Colonic mucosa (tissue), 4 donors: ENCODE measurements around the gene MADD. TPM values are rescaled to one million over a fixed set of nuclear protein-coding genes. Genes with fewer than 3 reads are reported as not detected.

Source experiments
- DNase-seq: peaks from one replicate; pipeline ENCODE4 v3.0.0-alpha.2; 2020
- H3K27ac ChIP-seq: fragments of 200-600 bp; one replicate; pipeline ENCODE4 v1.8.0; 2021
- H3K27me3 ChIP-seq: fragments of 200-600 bp; one replicate; pipeline ENCODE4 v1.8.0; 2021
- H3K36me3 ChIP-seq: fragments of 200-600 bp; one replicate; pipeline ENCODE4 v1.8.0; 2021
- H3K4me1 ChIP-seq: fragments of 200-600 bp; one replicate; pipeline ENCODE4 v1.8.0; 2021; ENCODE audit warnings: mild to moderate bottlenecking
- H3K4me3 ChIP-seq: fragments of 200-600 bp; one replicate; pipeline ENCODE4 v1.8.0; 2021
- H3K9ac ChIP-seq, 2 donors: one replicate each; pipeline ENCODE4 v1.7.0; 2013; ENCODE audit warnings: control low read depth in 2 of 2, low read depth in 2 of 2, low read length in 2 of 2
- H3K9me3 ChIP-seq: fragments of 200-600 bp; one replicate; pipeline ENCODE4 v1.8.0; 2021
- CTCF ChIP-seq: fragments of 200-600 bp; IDR thresholded peaks from one replicate; pipeline ENCODE4 v1.8.0; 2022; ENCODE audit warnings: antibody characterized with exemption, mild to moderate bottlenecking
- intact Hi-C: fragments of 100-400 bp; cut with DNase I; formaldehyde crosslinking; loops from one replicate; pipeline ENCODE4 v1.14.1; 2022
- total RNA-seq, 2 donors: library from RNA; stranded (reverse); fragmentation: NEBNext Ultra II Directional in 1 of 2; extraction: Animal tissue kit (Norgen Biotek cat#: 25700) in 1 of 2; gene quantifications; one replicate each; pipeline ENCODE4 v1.2.1, GENCODE V29; 2021
- donor health status: healthy.
- donor health status: DM: no; HTN: no; CAD: no.
- donor health status: DM: no; HTN: no; CAD: no.

The MADD gene
- total RNA-seq, 2 donors from 2014 or later: 35.5 to 45.9 TPM

- intact Hi-C loops: no loop called here
- no peaks in the 10 kb centered on the region for H3K27me3 ChIP-seq
- DNase-seq: no peak
- H3K27ac ChIP-seq: no peak overlapping the region
- no peak overlapping the region for H3K9ac ChIP-seq
- H3K36me3 ChIP-seq: no peaks in the 10 kb centered on the region
- no peak overlapping the region for H3K4me3 ChIP-seq
- H3K4me1 ChIP-seq: no peaks in the 10 kb centered on the region
- no peaks in the 10 kb centered on the region for H3K9me3 ChIP-seq
- no peak for TF ChIP-seq CTCF
Measured at GRCh38 chr11:47361419-47361818, 91.5 kb downstream of the MADD start.

- no peaks in the 10 kb centered on the region for H3K27me3 ChIP-seq
- TF ChIP-seq CTCF: no peak
- no peak overlapping the region for H3K4me3 ChIP-seq
- intact Hi-C loops: no loop called here
- H3K36me3 ChIP-seq: no peaks in the 10 kb centered on the region
- H3K4me1 ChIP-seq: no peaks in the 10 kb centered on the region
- H3K9ac ChIP-seq: no peak overlapping the region
- no peak overlapping the region for H3K27ac ChIP-seq
- H3K9me3 ChIP-seq: no peaks in the 10 kb centered on the region
- DNase-seq: no peak
Measured at GRCh38 chr11:47366020-47366490, 96.1 kb downstream of the MADD start.

GRCh38 chr11:47369676-47370075 is 99.7 kb downstream of the MADD start:
- H3K9ac ChIP-seq: no peak overlapping the region
- H3K4me3 ChIP-seq: no peak overlapping the region
- H3K27me3 ChIP-seq: no peaks in the 10 kb centered on the region
- no peaks in the 10 kb centered on the region for H3K9me3 ChIP-seq
- H3K27ac ChIP-seq: no peak overlapping the region
- intact Hi-C loops: loop anchor here (10.0 kb wide), 1 partner anchor 485 kb away; no protein-coding TSS in a partner anchor
- no peak for DNase-seq
- no peaks in the 10 kb centered on the region for H3K4me1 ChIP-seq
- no peak for TF ChIP-seq CTCF
- no peaks in the 10 kb centered on the region for H3K36me3 ChIP-seq

GRCh38 chr11:47372422-47372821 is 102.5 kb downstream of the MADD start:
- TF ChIP-seq CTCF: no peak
- Histone ChIP-seq H3K4me1 (no peaks in the 10 kb centered on the region), H3K36me3 (no peaks in the 10 kb centered on the region), H3K9me3 (no peaks in the 10 kb centered on the region), H3K9ac (no peak overlapping the region), H3K27me3 (no peaks in the 10 kb centered on the region), H3K27ac (no peak overlapping the region), H3K4me3 (no peak overlapping the region)
- no peak for DNase-seq
- intact Hi-C loops: loop anchor here (10.0 kb wide), 1 partner anchor 482 kb away; no protein-coding TSS in a partner anchor

GRCh38 chr11:47373876-47374719 is 104.2 kb downstream of the MADD start:
- intact Hi-C loops: loop anchor here (10.0 kb wide), 1 partner anchor 481 kb away; no protein-coding TSS in a partner anchor
- Histone ChIP-seq H3K36me3 (no peaks in the 10 kb centered on the region), H3K9me3 (no peaks in the 10 kb centered on the region), H3K4me3 (no peak overlapping the region), H3K27ac (no peak overlapping the region), H3K9ac (no peak overlapping the region), H3K27me3 (no peaks in the 10 kb centered on the region), H3K4me1 (no peaks in the 10 kb centered on the region)
- DNase-seq: peak; percentile 83
- peak; percentile 96 for TF ChIP-seq CTCF
